IPS-20b (cell line): ENCODE results near the gene KPTN.

Experiments used
- H3K27ac ChIP-seq: one replicate; pipeline ENCODE4 v1.5.1; 2013; ENCODE audit warnings: low read length
- H3K27me3 ChIP-seq: 2 replicates; pipeline ENCODE4 v1.6.1; 2013; ENCODE audit warnings: mild to moderate bottlenecking, low read length, inconsistent platforms; ENCODE audit not compliant: insufficient read depth
- H3K36me3 ChIP-seq: 2 replicates; pipeline ENCODE4 v1.6.1; 2013; ENCODE audit warnings: low read depth, mild to moderate bottlenecking, inconsistent platforms, low read length, moderate library complexity; ENCODE audit not compliant: insufficient read depth
- H3K4me1 ChIP-seq: 2 replicates; pipeline ENCODE4 v1.6.1; 2013; ENCODE audit warnings: mild to moderate bottlenecking, control low read depth, inconsistent platforms, low read length, moderate library complexity; ENCODE audit not compliant: insufficient read depth
- H3K4me3 ChIP-seq: 2 replicates; pipeline ENCODE4 v1.5.1; 2013; ENCODE audit warnings: mild to moderate bottlenecking, low read length, inconsistent platforms
- H3K9ac ChIP-seq: 2 replicates; pipeline ENCODE4 v1.6.1; 2013; ENCODE audit warnings: low read depth, mild to moderate bottlenecking, inconsistent platforms, low read length, moderate library complexity
- H3K9me3 ChIP-seq: 2 replicates; pipeline ENCODE4 v1.6.1; 2013; ENCODE audit warnings: mild to moderate bottlenecking, low read depth, low read length, inconsistent platforms; ENCODE audit not compliant: insufficient read depth

KPTN gene

GRCh38 chr19:47438793-47439220 lies 45.2 kb downstream of the KPTN start:
- Histone ChIP-seq H3K36me3 (no peaks in the 10 kb centered on the region), H3K4me3 (no peak overlapping the region), H3K9me3 (no peaks in the 10 kb centered on the region), H3K9ac (no peak overlapping the region), H3K27ac (no peak overlapping the region), H3K4me1 (no peaks in the 10 kb centered on the region), H3K27me3 (no peaks in the 10 kb centered on the region; the same call in 1 of the 2 replicates)

DNA sequence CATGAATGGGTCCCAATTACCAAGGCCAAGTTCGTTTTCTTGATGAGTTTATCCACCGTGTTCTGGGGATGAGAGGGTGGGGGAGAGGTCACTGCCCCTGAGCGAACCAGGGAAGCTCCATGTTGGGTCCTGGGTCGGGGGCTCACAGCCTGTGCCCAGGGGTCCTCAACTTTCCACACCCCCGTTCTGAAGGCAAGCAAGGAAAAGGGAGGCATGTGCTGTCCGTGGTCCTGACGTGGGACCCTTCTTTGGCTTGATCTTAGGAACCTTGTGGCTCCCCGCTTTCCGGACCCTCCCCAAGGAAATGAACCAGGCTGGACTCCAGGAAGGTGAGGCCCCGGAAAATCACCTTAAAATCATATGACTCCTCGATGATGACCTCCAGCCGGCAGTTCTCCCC lies 46.5 kb downstream of the KPTN start:
- H3K36me3 ChIP-seq = no peaks in the 10 kb centered on the region
- H3K4me3 ChIP-seq = no peak overlapping the region
- H3K9ac ChIP-seq = no peak overlapping the region
- H3K27ac ChIP-seq = no peak overlapping the region
- H3K9me3 ChIP-seq = no peaks in the 10 kb centered on the region
- no peaks in the 10 kb centered on the region; the same call in 1 of the 2 replicates for H3K27me3 ChIP-seq
- H3K4me1 ChIP-seq = no peaks in the 10 kb centered on the region

GRCh38 chr19:47436712-47437401 lies 47.2 kb downstream of the KPTN start:
- Histone ChIP-seq H3K27me3 (peaks cover 1% of the 10 kb centered on the region; the same call in 1 of the 2 replicates), H3K9me3 (no peaks in the 10 kb centered on the region), H3K4me1 (no peaks in the 10 kb centered on the region), H3K36me3 (no peaks in the 10 kb centered on the region), H3K9ac (no peak overlapping the region), H3K4me3 (no peak overlapping the region), H3K27ac (no peak overlapping the region)

GRCh38 chr19:47435883-47436417 lies 48.1 kb downstream of the KPTN start:
- Histone ChIP-seq H3K9me3 (no peaks in the 10 kb centered on the region), H3K4me3 (no peak overlapping the region), H3K36me3 (no peaks in the 10 kb centered on the region), H3K27me3 (peaks cover 9% of the 10 kb centered on the region; the same call in 1 of the 2 replicates), H3K4me1 (no peaks in the 10 kb centered on the region), H3K27ac (no peak overlapping the region), H3K9ac (no peak overlapping the region)

DNA sequence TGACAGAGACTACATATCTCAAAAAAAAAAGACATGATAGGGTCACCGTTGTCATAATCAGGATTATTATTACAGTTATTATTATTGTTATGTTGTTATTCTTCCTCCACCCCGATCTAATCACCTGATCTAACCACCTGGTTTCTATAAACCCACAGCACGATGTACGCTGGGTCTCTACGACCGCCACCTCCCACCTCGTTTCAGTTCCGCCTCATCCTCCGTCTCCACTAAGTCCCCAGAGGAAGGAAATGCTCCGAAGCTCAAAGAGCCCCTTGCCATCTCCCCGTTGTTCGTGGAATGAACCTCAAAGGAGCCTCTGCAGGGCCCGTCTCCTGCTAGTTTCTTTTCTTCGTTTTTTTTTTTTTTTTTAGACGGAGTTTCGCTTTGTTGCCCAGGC lies 48.8 kb downstream of the KPTN start:
- Histone ChIP-seq H3K9me3 (no peaks in the 10 kb centered on the region), H3K4me1 (no peaks in the 10 kb centered on the region), H3K36me3 (no peaks in the 10 kb centered on the region), H3K9ac (no peak overlapping the region), H3K27me3 (peaks cover 17% of the 10 kb centered on the region), H3K27ac (no peak overlapping the region), H3K4me3 (no peak overlapping the region)

DNA sequence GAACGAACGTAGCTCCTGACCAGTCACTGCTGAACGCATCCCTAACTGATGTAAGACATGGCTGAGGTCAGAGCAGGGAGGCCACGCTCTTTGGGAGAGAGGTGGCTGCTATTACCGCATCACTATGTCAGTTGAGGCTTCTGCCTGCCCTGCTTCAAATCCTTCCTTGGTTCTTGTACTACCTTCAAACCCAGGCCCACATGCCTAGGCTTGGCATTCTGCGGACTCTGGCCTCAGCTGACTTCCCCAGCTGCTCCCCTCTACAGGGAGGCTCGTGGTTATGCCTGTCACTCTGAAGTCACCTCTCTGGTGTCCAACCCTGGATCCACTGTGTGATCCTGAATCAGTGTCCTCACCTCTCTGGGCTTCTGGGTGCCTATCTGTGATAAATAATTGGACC lies 49.9 kb downstream of the KPTN start:
- H3K27me3 ChIP-seq = peaks cover 28% of the 10 kb centered on the region
- no peak overlapping the region for H3K9ac ChIP-seq
- H3K4me1 ChIP-seq = peaks cover 3% of the 10 kb centered on the region; the same call in 1 of the 2 replicates
- H3K9me3 ChIP-seq = no peaks in the 10 kb centered on the region
- no peak overlapping the region for H3K27ac ChIP-seq
- no peak overlapping the region for H3K4me3 ChIP-seq
- no peaks in the 10 kb centered on the region for H3K36me3 ChIP-seq

DNA sequence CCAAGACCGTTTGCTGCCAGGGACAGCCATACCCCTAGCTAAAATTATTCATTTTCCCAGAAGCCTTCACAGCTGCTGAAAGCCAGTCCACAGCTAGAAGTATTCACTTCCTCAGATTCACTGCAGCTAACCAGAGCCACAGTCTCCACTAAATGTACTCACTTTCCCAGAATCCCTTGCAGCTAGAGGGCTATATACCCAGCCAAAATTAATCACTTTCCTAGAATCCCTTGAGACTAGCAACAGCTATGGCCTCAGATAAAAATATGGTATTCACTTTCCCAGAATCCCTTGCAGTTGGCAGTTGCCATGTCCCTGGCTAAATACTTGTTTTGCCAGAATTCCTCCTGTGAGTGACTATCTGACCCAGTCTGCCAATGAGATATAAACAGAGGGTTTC lies 50.9 kb downstream of the KPTN start:
- Histone ChIP-seq H3K4me1 (peaks cover 8% of the 10 kb centered on the region; the same call in 1 of the 2 replicates), H3K9me3 (no peaks in the 10 kb centered on the region), H3K27ac (no peak overlapping the region), H3K9ac (no peak overlapping the region), H3K36me3 (no peaks in the 10 kb centered on the region), H3K27me3 (peaks cover 35% of the 10 kb centered on the region), H3K4me3 (no peak overlapping the region)

- Histone ChIP-seq H3K4me1 (peaks cover 8% of the 10 kb centered on the region; the same call in 1 of the 2 replicates), H3K9ac (no peak overlapping the region), H3K9me3 (no peaks in the 10 kb centered on the region), H3K27me3 (peaks cover 35% of the 10 kb centered on the region), H3K4me3 (no peak overlapping the region), H3K27ac (no peak overlapping the region), H3K36me3 (no peaks in the 10 kb centered on the region)
Observed at GRCh38 chr19:47432499-47432898, 51.5 kb downstream of the KPTN start.

DNA sequence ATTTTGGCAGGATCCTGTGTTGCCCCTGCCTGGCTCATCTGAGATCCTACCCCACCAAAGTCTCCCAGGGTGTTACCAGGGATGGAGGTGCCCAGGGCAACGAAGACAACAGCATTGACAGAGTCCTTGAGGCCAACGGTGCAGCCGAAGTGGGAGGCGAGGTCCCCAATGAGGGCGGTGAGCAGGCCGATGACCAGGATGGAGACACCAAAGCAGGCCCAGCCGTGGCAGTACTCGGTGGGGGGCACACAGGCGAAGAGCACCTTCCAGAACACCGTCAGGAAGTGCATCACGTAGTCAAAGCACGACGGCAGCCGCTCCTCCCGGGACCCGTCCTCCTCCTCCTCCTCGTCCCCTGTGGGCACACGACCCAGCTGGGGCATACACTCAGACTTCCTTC lies 51.9 kb downstream of the KPTN start:
- Histone ChIP-seq H3K36me3 (no peaks in the 10 kb centered on the region), H3K4me1 (peaks cover 8% of the 10 kb centered on the region; the same call in 1 of the 2 replicates), H3K27ac (no peak overlapping the region), H3K9me3 (no peaks in the 10 kb centered on the region), H3K4me3 (no peak overlapping the region), H3K9ac (no peak overlapping the region), H3K27me3 (peaks cover 35% of the 10 kb centered on the region)

GRCh38 chr19:47430041-47430802 lies 53.8 kb downstream of the KPTN start:
- H3K4me3 ChIP-seq = peak overlapping the region; percentile 64
- no peak overlapping the region for H3K27ac ChIP-seq
- H3K27me3 ChIP-seq = peaks cover 45% of the 10 kb centered on the region
- no peaks in the 10 kb centered on the region for H3K36me3 ChIP-seq
- peak overlapping the region; percentile 47; the same call in 1 of the 2 replicates for H3K9ac ChIP-seq
- peaks cover 8% of the 10 kb centered on the region; the same call in 1 of the 2 replicates for H3K4me1 ChIP-seq
- no peaks in the 10 kb centered on the region for H3K9me3 ChIP-seq

DNA sequence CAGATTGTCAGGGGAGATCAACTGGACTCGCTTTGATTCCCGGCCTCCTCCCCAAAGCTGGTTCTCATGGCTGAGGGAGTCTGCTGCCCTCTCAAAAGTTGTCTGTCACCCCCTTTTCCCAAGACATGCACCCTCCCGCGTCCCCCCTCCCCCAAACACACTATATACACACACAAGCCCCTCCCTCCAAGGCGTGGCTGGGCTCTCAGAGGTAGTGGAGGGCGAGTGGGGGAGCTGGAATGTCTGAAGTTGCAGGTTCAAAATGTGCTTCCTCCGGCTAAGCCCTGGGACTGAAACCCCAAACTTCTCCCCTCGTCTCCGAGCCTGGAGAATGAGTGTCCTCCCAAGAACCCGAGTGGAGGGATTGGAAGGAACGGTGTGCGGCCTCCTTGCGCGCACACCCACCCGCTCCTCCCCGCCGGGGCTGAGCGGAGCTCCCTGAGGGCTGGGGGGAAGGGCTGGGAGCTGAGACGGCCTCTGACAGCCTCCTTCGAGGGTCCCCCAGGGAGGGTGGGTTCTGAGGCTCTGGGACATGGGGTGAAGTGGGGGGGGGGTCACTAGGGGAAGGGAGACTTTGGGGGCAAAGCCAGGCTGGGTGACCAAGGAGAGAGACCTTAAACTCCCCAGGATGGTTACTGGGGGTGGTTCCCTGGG lies 54.8 kb downstream of the KPTN start:
- Histone ChIP-seq H3K4me1 (peaks cover 8% of the 10 kb centered on the region; the same call in 1 of the 2 replicates), H3K4me3 (peak overlapping the region; percentile 64; the same call in 1 of the 2 replicates), H3K27me3 (peaks cover 45% of the 10 kb centered on the region), H3K27ac (no peak overlapping the region), H3K9ac (peak overlapping the region; percentile 47; the same call in 1 of the 2 replicates), H3K36me3 (no peaks in the 10 kb centered on the region), H3K9me3 (no peaks in the 10 kb centered on the region)
